Measurements from ENCODE around the gene DLGAP4.

DNA sequence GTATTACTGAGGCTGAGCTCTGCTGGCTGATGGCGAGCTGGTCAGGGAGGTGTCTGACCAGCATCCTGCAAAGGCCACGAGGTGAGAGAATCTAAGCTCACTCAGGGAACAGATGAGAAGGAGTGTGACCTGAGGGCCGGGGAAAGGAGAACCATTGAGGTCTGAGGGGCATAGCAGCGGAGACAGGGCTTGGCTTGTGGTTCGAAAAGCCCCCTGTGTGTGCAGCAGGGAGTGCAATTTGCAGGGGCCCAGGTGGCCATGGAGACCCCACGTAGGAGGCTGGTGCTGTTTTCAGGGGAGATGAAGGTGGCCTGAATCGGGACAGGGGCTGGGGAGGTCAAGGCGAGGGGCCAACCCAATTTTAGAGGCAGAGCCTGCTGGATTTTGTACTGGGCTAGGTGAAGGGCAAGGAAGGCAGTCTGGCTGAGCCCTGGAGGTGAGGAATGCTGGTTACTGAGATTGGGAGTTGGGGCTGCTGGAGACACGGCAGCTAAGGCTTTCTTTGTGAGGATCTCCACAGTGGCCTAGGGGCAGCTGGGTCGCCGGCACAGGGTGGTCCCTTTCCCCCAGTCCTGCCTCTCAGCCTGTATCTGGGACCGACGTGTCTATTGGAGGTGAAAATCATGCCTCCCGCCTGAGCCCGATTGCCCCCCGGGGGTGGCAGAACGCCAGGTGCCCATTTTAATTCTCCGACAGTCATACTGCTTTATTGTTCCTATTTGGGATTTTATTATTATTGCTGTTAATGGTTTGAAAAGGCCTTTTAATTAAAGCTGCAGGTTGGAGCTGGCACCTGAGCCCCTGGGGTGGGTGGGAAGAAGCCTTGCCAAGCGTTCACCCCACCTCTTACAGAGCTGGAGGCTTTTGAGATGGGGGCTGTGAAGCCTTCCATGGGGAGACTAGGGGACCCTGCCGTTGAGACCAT is 28.4 kb downstream of the DLGAP4 start:
- TF ChIP-seq TAF7 (tag; IDR thresholded peaks at IDR 0.05): no peak
- TF ChIP-seq, protein P1, sequence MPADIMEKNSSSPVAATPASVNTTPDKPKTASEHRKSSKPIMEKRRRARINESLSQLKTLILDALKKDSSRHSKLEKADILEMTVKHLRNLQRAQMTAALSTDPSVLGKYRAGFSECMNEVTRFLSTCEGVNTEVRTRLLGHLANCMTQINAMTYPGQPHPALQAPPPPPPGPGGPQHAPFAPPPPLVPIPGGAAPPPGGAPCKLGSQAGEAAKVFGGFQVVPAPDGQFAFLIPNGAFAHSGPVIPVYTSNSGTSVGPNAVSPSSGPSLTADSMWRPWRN (IDR thresholded peaks at IDR 0.05; ENCODE audit: low read depth): no peak
- TF ChIP-seq SMARCA4 (IDR thresholded peaks at IDR 0.05): no peak
- TF ChIP-seq SIN3A (IDR thresholded peaks at IDR 0.05; ENCODE audit: borderline replicate concordance in 2 of 2, control insufficient read depth in 1 of 2, low read depth in 2 of 2, low read length in 2 of 2): no peak
- TF ChIP-seq NR2C2 (CRISPR knock-in tag; IDR thresholded peaks at IDR 0.05): no peak
- TF ChIP-seq NR2C2 (tag; IDR thresholded peaks at IDR 0.05): no peak
- TF ChIP-seq CREM (IDR thresholded peaks at IDR 0.05; ENCODE audit: low read depth): no peak
- no peak for TF ChIP-seq ZNF3 (CRISPR knock-in tag; IDR thresholded peaks at IDR 0.05)

Measured in K562 (cell line).